Limb (tissue), 2 donors: Measurements from ENCODE around the gene BRD3.

Experiments used
- DNase-seq, 2 donors: peaks; one replicate each; pipeline ENCODE4 v3.0.0-alpha.2; 2016; ENCODE audit errors: extremely low spot score in 2 of 2

Gene BRD3

DNA sequence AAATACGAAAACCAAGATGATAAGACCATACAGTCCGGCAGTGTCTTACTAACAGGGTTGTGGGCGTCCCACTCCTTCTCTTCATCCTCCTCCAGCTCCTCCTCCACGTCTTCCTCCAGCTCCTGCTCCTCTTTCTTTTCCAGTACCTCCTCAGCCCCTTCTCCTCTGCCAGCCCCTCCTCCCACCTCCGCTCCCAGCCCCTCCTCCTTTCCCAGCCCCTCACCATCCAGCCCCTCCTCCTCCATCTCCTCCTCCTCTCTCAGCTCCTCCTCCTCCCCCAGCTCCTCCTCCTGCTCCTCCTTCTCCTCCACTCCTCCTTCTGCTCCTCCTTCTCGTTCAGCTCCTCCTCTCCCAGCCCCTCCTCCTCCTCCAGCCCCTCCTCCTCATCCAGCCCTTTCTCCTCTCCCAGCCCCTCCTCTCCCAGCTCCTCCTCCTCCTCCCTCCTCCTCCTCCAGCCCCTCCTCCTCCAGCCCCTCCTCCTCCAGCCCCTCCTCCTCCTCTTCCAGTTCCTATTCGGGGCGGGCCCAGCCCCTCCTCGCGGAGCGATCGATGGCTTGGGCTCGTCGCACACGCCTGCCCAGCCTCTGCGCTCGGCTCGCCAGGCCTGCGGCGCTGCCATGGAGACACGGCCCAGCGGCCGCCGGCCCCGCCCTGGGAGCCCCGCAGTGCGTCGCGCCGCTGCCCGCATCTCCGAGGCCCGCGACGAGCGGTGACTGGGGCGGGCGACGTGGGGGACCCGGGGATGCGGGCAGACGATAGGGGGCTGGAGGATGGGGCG, 42.8 kb downstream of the BRD3 start, which contains the start of gene BRD3OS:
Gene BRD3OS (plus strand): TSS at position 654 of the 778 bp plus-strand sequence. CDS start 1,267 bp downstream, outside the sequence.
- peak; percentile 99 to 100 for DNase-seq

DNA sequence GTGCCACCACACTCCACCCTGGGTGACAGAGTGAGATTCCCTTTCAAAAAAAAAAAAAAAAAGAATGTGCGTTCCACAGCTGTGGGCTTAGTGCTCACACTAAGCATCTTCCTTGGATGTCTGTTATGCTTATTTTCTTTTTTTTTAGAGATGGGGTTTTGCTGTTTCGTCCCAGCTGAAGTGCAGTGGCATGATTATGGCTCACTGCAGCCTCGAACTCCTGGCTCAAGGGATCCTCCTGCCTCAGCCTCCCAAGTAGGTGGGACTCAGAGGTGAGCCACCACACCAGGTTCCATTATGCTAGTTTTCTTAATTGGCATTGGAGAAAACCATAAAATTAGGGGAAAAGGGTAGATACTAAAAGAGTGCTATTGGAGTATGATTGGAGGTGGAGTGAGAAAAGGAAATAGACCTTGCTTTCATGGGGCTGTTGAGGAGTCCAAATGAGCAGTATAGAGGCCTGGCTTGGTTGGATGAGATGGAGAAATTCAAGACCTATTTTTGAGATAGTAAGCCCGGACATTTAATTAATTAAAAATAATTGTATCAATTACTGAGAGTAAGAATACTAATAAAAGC, 43.5 kb downstream of the BRD3 start:
- peak in 1 of 2 donors; percentile 22 for DNase-seq

DNA sequence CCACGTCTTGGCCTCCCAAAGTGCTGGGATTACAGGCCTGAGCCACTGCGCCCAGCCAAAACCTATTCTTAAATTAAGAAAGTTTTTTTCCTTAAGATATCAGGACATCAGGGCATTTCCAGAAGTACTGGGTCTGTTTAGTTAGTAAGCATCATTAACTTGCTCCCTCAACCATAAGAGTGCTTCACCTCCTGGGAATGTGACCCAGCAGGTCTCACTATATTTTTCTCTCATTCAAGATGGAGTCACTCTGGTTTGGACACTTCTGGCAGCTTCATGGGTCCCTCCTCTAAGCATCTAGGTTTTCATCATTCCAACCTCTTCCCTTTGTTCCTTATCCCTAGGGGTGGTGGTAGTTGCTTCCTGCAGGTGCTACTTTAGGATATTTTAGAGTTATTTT, 52.9 kb downstream of the BRD3 start:
- DNase-seq = no peak

DNA sequence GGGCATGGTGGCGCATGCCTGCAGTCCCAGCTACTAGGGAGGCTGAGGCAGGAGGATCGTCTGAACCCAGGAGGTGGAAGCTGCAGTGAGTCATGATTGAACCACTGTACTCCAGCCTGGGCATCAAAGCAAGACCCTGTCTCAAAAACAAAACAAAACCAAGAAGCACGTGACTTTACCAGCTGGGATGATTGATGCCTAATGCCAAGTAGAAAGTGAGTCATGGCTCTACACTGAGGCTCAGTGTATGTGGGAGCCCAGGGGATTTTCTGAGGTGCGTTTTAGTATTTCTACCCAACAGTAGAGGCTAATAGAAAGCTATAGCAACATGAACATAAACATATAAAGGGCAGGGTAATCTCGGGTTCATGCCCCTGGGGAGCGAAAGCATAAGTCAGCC, 56.4 kb downstream of the BRD3 start:
- no peak for DNase-seq

DNA sequence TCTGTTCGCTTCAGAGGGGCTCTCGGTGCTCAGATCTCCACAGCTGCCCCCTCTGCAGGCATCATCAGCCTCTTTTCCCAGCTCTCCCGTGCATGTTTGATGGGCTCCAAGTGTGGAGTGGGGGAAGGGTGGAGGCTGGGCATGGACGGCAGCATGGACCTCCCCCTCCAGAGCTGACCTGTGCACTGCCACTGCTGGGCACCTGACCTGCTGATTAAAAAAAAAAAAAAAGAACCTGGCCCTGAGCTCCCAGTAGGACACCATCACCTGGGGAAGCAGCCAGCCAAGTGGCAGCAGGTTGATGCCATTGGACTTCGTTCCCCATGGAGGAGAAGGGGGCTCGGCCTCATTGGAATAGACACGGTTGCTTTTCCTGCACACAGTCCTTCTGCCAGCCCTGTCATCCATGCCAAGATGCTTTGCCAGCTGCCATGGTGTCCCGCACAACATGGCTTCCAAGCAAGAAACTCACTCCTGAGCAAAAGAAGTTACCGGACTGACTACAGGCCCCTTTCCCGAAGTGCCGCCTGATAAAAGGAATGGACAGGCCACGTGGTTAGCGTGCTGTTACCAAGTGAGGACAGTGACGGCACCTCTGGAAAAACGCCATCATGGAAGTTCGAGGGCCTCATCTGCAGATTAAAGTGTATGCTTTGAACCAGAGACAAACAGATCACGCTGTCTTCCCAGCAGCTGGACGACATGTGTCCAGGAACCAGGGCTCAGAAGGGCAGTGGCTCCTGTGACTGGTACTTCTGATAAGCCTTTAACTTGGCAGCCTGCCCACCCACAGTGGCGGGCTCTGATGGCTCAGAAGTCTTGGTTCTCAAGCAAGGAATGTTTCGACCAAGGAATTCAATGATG, 57.3 kb downstream of the BRD3 start:
- DNase-seq = peak in 1 of 2 donors; percentile 24

DNA sequence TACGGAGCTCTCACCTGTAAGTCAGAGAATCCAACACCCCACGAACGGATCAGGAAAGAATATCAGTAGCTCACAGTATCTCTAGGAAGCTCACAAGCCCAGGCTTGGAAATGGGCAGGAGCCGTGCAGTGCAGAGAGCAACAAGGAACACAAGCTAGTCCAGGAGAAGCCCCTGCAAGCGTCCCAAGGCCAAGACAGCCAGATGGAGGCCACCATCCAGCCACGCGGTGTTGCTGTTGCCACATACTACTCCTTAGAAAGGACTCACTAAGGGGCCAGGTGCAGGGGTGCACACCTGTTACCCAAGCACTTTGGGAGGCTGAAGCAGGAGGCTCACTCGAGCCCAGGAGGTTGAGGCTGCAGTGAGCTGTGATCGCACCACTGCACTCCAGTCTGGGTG, 60.3 kb downstream of the BRD3 start:
- no peak for DNase-seq

DNA sequence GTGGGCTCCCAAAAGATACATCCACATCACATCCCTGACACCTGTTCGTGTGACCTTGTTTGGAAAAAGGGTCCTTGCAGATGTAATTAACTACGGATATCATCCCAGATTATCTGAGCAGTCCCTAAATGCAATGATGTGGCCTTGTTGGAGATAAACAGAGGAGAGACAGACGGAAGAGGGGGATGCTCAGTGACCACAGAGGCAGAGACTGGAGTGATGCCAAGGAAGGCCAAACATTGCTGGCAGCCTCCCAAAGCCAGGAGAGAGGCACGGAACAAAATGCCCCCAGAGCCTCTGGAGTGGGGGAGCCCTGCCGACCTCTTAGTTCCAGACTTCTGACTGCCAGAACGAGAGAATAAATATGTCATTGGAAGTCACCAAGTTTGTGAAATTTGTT, 60.7 kb downstream of the BRD3 start:
- DNase-seq = no peak

DNA sequence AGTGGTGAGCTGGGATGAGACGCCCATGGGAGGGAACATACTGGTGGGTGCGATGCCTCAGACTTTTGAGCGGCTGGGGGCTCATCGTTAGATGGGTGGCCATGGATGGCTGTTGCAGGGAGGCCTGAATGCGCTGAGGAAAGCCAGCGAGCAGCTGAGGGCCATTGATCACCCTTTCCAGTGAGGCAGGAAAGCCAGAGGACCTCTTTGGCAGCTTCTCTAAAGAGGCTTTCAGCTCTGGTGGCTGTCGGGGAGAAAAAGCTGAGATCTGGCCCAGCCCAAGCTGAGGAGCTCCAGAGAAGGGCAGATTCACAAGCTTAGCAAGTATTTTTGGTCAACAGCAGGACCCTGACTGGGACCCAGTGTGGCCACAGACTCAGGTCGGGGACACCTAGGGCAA, 62.4 kb downstream of the BRD3 start:
- DNase-seq = no peak

DNA sequence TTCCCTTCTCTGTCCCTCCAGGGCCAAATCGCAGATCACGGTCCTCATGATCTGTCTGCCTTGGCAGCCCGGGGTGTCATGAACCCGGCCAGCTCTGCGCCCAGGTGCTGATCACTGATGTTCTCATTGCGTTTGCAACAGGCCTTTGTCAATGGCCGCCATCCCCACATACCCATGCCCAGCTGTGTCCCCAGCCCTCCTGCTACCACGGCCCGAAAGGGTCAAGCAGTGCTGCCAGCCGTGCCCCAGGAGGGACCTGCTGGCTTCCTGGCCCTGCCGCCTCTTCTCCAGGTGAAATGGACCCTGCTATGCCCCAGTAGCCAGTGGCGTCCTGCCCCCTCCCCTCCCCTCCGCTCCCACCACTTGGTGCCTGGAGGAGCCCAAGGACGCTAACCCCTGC, 62.9 kb downstream of the BRD3 start:
- DNase-seq = no peak

DNA sequence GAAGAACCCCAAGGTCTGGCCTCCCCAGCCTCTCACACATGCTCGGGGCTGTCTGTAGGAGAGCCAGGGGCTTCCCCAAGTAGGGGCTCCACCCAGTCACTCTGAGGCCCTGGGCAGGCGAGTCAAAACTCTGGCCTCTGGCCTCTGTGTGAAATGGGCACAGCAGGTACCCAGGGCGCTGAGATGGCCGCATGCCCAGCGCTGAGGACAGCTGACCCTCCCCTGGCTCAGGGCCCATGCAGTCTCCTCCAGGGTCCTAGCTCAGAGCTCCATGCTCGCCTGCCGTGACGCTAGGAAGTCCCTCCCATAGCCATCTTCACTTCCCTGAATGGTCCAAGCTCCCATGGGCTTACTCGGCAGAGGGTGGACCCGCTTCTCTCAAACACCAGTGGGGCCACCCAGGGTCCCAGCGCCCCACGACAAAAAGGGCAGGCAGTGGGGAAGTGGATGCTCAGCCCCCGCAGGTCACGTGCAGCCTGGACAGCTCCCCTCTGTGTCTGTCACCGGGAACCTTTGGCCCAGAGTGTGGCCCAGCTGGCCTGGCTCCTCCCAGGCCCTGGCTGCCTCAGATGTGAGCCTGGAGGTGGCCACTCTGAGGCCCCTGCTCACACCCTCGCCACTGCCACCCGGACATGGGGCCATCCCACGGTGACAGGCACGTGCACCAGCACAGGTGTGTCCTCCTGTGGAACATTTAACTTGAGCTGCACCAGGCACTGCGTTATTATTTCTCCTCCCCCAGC, 63.5 kb downstream of the BRD3 start:
- DNase-seq = no peak

DNA sequence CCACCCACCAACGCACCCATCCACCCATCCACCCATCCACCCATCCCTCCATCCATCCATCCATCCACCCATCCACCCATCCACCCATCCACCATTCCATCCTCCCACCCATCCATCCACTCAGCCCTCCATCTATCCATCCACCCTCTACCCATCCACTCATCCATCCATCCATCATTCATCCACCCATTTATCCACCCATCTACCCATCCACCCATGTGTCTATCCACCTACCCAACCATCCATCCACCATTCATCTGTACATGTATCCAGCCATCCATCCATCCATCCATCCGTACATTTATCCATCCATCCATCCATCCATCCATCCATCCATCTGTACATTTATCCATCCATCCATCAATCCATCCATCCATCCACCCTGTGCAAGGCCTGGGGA, 64.6 kb downstream of the BRD3 start:
- no peak for DNase-seq

DNA sequence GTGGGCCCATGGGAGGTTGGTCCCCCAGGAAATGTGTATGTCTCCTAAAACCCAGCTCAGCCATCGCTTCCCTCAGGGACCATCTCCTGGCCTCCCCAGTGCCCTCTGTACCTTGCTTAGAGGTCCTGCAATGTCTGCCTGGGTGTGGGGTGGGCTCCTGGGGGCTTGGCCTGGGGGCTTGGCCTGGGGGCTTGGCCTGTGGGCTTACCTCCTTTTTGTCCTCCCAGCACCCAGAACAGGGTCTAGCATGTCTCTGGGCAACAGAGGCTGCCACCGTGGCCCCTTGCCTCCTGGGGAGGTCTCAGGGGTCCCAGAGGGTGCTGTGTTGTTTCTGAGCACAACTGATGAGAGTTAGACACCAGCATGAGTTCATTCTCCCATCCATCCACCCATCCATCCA, 65.0 kb downstream of the BRD3 start:
- DNase-seq = no peak

DNA sequence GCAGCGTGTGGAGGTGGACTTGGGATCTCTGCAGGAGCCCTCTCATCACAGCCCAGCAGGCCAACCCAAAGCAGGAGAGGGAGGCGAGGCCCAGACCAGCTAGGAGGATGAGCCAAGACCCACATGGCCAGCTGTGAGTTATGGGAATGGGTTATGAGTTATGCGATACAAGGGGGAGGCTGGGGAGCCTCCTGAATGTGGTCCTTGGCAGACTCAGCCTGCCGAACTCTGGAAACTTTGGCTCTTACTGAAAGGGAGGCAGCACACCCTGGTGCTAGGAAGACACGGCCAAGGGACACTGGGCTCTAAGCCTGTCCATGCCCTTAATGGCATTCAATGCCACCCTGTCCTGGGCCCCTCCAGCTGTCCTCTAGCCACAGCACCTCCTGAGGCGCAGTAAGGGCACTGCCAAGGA, 68.0 kb downstream of the BRD3 start:
- DNase-seq = peak in 1 of 2 donors; percentile 27

DNA sequence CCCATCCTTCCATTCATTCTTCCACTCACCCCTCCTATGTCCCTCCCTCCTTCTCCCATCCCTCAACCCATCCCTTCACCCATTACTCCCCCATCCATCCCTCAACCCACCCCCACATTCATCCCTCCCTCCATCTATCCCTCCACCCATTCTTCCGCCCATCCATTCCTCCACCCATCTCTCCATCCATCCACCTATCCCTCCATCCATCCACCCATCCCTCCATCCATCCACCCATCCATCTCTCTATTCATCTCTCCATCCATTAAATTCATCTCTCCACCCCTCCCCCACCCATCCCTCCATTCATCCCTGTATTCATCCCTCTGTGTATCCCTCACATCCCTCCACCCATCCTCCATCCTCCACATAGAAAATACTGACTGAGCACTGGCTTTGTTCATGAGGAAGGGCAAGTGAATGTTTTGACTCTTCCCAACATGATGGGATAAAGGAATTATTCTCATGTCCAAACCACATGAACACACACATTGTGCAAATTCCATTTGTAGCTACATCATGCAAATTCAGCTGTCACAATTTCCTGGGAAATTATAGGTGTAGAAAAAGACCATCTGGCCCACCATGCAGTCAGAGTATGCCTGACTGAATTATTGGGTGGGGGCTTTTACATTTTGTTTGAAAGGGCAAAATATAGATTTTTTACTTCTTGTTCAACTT, 68.8 kb downstream of the BRD3 start:
- DNase-seq = no peak

DNA sequence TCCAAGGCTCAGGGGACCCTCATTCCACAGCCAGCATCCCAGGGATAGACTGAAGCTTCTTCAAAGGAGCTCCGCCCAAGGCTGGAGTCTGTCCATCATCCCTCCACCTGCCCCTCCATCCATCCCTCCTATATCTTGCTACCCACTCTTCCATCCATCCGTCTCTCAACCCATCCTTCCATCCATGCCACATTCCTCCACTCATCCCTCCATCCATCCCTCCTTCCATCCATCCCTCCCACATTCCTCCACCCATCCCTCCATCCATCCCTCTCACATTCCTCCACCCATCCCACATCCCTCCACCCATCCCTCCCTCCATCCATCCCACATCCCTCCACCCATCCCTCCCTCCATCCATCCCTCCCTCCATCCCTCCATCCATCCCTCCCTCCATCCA, 70.2 kb downstream of the BRD3 start:
- DNase-seq = no peak

DNA sequence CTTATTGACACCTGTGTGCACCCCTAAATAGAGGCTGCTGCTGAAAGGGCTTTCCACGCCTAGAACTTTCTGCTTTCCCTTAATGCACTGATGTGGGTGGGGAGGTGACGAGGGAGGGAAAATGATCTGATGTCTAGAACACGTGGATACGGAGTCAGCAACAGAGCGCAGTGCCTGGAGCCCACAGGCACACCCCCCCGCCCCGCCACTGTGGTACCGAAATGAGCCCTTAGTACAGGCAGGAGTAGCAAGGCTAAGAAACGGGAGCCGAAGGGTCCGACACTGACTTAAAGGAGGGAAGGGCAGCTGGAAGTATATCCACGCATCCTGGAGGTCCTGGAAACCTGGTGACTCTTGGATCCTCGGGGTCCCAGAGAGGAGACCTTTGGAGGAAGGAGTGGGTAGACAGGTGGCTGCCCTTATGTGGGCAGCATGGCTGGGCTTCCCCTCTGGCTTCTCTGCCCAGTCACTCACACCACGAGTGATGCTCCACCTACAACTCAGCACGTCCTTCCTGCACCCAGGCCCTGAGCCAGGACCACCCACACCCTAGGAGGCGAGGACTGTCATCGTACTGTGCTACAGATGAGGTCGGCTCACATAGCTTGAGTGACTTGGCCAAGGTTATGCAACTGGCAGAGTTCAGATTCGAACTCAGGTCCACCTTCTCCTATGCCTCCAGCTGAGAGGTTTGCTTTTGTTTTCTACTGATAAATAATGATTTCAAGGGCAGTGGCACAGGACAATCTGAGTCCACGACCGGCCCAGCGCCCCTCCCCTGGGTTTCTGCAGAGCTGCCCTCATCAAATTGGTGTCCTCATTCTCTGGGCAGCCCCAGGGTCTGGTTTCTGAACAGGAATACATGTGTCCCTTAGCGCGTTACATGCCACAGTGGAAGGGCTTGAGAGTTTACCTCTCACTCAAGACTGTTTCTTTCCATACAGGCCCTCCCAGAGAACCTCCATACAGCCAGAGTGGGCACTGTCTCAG, 71.0 kb downstream of the BRD3 start:
- DNase-seq = peak in 1 of 2 donors; percentile 21

DNA sequence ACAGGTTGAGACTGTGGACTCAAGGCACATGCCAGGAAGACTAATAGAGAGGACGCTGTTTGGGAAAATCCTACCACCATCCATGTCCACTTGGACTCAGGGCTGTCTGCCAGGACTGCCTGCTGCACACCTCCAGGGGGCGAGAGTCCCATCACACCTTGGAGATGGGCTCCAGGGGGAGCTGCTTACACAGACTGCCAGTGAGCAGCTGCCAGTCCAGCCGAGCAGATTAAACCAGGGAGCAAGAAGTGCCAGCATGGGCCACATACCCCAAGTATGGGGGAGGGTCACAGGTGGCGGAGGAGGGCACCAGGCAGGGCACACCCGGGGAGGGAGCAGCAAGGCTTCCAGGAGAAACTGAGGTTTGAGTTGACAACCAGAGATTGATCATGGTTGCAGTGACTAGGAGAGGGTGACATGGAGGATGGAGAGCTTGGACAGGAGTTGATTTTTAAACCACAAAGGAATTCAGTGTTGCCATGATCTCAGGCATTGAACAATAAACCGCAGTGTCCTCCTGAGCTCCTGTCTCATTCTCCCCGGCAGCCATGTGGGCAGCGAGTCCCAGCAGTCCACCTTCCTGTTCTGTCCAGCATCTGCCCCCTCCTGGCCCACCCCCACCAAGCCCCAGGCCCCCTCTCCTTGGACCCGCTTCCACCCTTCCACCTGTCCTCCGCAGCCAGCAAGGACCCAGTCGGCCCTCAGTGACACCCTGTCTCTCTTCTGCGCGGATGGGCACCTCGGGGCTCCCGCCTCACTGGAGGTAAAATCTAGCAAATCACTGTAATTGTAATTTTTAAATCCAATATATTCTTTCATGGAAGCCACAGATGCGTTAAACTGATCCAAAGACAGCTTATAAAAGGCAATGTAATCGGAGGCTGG, 72.6 kb downstream of the BRD3 start:
- peak in 1 of 2 donors; percentile 32 for DNase-seq

DNA sequence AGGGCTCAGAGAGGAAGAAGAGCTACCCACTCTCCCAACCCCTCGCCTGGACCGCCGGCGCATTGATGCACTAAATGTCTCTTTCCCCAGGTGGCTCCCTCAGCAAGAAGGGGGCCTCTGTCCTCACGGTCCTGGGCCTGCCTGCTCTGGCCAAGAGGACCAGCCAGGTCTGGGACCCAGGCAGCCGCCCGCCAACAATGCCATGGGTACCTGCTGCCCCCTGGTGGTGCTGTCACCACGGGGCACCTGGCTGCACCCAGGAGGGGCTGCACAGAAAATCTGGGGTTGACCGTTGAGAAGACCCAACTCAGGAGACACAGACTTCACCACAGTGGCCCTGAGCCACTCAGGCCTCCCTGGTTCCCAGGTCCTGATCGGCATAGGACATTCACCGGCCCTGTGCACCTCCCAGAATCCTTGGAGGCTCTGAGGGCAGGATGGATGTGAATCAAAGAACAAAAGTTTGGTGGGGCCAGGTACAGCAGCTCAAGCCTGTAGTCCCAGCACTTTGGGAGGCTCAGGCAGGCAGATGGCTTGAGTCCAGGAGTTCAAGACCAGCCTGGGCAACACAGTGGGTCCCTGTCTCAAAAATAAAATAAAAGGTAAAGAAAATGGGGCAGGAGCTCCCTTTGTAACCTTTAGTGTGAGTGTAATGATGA, 73.3 kb downstream of the BRD3 start:
- DNase-seq = peak in 1 of 2 donors; percentile 92
